ENCODE data around the gene LZTR1. TPM values are rescaled to one million over a fixed set of nuclear protein-coding genes. Genes with fewer than 3 reads are reported as not detected.

Gene LZTR1
- total RNA-seq, result 45.1 and 53.0 TPM in 2 replicates

DNA sequence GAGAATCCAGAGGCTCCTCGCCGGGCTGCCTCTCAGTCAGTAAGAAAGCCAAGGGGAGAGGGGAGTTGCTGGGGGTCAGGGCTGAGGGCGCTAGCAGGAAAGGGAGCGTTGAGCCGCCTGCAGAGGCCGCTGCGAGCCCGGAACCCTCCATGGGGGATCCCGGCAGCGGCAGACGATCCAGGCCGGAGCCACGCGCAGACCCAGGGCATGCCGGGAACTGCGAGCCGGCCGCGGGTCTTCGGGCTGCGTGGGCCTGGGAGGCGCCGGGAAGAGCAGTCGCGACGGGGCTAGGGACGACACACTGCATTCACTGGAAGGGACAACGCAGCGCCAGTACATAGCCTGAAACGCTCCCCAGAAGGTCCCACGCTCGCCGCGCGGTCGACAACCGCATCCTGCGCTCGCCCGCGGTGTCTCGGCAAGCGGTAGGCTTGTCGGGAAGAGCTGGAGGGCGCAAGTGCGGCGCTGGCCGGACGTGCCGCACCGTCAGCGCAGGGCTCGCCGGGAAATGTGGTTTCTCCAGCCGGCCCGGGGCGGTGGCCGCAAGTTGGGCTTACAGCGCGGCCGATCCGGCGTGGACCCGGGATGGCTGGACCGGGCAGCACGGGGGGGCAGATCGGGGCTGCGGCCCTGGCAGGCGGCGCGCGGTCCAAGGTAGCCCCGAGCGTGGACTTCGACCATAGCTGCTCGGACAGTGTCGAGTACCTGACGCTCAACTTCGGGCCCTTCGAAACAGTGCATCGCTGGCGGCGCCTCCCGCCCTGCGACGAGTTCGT is at the start of gene LZTR1:
TSS of gene LZTR1 (plus strand) at position 511 of the 776 bp plus-strand sequence. CDS start at position 586, 75 bp downstream.

DNA sequence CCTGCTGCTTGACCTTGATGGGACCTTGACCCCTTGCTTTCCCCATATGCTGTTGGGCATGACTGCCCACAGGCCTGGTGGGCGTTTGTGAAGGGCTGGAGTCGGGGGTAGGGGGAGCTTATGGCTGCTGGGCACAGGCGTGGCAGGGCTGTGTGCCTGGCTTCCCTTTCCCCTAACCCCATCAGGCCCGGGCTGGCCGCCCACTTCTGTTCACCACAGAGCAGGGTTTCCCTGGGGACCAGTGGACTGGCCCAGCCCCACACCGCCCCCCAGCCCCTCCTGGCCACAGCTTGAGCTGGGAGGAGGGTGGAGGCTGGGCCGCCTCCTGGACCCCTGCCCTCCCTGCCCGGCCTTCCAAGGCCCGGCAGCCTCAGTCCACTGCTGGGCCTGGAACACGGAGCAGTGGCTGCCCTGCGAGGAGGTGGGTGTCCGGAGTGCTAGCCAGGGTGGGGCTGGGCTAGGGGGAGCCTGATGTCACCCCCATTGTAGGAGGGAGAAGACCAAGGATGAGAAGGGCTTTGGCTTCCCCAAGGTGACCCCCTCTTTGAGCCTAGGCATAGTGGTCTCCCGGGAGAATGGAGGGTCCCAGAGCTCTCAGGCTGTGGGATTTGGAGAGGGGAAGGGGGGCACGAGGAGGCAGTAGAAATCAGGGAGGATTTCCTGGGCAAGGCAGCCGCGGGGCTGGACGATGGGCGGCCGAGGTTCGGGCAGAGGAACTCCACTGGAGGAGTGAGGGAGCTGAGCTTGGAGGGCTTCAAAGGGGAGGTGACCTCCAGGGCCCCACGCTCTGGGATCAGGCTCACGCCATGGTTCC is 15.0 kb upstream of the LZTR1 start, which contains the start of gene AIFM3:
TSS of gene AIFM3 (plus strand) at position 373 of the 814 bp plus-strand sequence. CDS start 690 bp downstream, outside the sequence.

DNA sequence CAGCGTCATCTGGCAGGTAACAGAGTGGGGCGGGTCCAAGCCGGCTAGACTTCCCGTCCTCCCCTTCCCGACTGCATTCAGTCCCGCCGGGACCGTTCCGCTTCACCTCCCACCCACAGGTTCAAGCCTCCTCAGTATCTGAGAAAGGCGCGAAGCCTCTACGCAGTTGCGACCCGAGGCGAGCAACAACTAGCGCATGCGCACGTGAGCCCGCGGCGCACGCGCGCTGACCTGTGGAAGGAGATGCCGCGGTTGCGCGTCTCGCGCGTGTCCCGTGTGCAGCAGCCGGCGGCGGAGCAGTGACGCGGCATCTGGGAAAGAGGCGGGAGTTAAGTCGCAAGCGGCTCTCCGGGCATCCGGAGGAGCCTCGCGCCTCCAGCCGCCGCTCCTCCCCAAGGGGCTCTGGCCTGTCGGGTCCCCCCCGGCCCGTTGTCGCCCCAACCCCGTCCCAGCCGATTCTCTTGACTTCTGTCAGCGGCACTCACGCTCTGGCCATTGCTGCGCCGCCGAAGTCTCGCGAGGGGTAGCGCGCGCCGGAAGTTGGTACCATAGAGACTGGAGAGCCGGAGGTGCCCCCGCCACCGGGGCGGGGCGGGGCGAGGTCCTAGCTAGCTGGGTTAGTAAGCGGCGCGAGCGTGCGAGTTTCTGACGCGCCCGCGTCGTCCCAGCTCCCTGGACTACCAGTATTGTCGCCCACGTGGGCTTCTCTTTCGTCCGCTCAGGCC is 19.7 kb downstream of the LZTR1 start, which contains the start of gene THAP7:
TSS of gene THAP7 (minus strand) at position 518 of the 725 bp plus-strand sequence. CDS start at position 311, 207 bp downstream.

DNA sequence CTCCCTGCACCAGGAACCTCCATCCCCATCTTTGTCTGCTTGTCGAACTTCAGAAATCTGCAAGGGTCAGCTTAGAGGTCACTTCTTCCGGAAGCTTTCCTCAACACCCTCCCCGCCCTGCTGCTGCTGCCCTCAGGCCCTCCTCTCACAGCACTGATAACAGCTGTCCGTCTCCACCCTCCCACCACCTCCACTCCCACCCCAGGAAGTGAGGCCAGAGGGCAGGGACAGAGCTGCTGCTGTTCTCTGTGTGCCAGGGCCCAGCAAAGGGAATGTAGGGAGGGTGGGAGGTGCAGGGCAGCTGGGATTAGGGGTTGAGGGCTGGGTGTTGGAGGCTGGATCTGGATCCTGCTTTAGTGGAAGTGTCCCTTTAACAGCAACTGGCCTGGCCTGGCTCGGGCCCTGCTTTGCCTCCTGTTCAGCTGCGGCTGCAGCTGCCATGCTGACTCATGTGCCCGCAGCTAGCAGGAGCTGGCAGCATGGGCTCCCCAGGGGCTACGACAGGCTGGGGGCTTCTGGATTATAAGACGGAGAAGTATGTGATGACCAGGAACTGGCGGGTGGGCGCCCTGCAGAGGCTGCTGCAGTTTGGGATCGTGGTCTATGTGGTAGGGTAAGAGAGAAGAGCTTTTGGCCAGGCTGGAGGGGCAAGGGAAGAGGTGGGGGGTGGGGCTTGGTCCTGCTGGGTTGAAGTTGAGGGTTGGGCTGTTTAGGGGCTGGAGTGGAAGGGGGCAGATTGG is 32.8 kb downstream of the LZTR1 start, which contains the start of gene P2RX6:
TSS of gene P2RX6 (plus strand) at position 440 of the 740 bp plus-strand sequence. CDS start at position 450, 10 bp downstream.

DNA sequence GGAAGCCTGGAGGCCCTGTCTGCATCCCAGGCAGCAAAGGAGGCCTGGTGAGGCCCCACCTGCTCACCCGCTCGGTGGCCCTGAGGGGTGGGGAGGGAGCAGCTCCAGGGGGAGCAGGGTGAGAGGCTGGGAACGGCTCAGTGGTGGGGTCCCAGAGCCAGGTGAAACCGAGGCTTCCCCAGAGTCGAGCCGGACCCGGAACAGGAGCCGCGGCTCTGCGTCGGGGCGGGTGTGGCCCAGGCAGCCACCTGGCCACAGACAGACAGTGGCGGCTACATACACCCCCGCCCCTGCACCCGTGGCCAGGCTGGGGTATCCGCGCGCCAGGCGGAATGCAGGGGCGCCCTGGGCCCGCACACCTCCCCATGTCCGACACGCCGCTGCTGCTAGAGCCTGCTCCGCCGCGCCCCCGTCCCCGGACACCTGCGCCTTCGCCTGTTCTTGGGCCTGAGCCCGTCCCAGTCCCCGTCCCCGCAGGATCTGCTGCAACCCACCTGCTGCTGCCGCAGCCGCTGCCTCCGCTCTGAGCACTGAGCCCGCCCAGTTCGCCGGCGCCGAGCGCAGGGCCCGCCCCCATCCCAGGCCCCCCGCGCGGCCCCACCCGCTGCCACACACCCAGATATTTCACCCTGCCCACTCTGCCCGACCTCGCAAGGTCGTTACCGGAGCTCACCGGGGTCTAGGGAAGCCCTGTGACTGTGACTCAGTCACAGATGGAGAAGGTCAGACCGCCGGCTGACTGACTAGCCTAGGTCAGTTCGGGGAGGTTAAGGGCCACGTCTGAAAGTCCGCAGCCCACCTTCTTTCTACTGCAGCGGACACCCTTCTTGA is 50.2 kb downstream of the LZTR1 start, which contains the start of gene SLC7A4:
TSS of gene SLC7A4 (minus strand) at position 525 of the 831 bp plus-strand sequence. CDS start 749 bp downstream, outside the sequence.

DNA sequence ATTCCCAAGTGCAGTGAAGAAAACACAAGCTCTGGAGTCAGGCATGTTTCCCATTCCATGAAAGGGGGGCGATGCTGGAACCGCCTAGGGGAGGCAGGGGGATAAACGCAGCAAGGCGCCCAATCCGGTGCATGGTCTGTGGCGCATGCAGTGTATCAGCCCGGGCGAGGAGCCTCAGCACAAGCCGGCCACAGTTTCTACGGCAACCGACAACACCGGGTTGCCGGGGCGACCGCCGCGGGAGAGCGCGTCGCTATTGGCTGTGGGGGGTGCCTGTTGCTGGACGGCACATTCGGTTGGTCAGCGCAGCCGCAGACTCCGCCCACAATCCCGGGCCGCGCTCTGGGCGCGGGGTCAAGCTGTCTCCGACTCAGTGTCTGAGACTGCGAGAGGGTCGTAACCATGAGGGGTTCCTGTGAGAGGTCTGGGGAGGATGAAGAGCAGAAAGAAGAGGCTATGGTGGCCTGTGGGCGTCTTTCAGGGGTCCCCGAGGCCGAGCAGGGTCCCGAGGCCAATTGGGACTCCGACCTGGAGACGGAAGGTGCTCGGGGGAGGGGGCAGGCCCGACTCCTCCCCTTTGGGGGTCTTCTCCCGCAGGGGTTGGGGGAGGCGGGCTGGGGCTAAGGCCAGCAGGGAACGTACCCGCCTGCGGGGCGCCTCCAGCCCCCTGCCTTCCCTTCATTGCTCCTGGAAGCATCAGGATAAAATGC is 63.6 kb downstream of the LZTR1 start, which contains the start of gene LRRC74B:
TSS of gene LRRC74B (plus strand) at position 362 of the 710 bp plus-strand sequence. CDS start at position 403, 41 bp downstream.

Small RNAs within 50 kb of the gene (small RNA-seq; reads per million reads assigned to genes)
- gene MIR649, result not detected

Other genes with a start within 250 kb of the LZTR1 start
- not detected in 2 replicates for gene SERPIND1, start 208.2 kb upstream of the LZTR1 start, total RNA-seq
- 43.6 and 49.9 TPM in 2 replicates for gene PI4KA, start 123.5 kb upstream of the LZTR1 start, total RNA-seq
- 9.0 and 9.2 TPM in 2 replicates for gene SNAP29, start 123.3 kb upstream of the LZTR1 start, total RNA-seq
- gene CRKL, start 64.9 kb upstream of the LZTR1 start, total RNA-seq, result 36.9 and 39.7 TPM in 2 replicates
- 0.43 and 2.0 TPM in 2 replicates for gene AIFM3, start 15.0 kb upstream of the LZTR1 start, total RNA-seq
- 23.3 and 26.7 TPM in 2 replicates for gene THAP7, start 19.8 kb downstream of the LZTR1 start, total RNA-seq
- gene P2RX6, start 32.9 kb downstream of the LZTR1 start, total RNA-seq, result not detected in 2 replicates
- not detected in 2 replicates for gene SLC7A4, start 50.3 kb downstream of the LZTR1 start, total RNA-seq
- not detected in 2 replicates for gene LRRC74B, start 63.6 kb downstream of the LZTR1 start, total RNA-seq

Measured in placental epithelial cell (primary cell).